ENCODE measurements around the gene PTPRG. TPM values are rescaled to one million over a fixed set of nuclear protein-coding genes. Genes with fewer than 3 reads are reported as not detected.

Gene PTPRG
- total and polyA plus RNA-seq, 2 experiments from 2014 or later, result 24.4 to 131 TPM

GRCh38 chr3:61582846-61583245 is 21.5 kb downstream of the PTPRG start:
- ATAC-seq, result no peak
- H4K20me1 ChIP-seq (replicated peaks; ENCODE audit: insufficient read depth), result peaks cover 90% of the 10 kb centered on the region
- DNase-seq (ENCODE audit: low spot score), result no peak
- H3K9me3 Mint-ChIP-seq, result no peaks in the 10 kb centered on the region
- H3K4me1 ChIP-seq (ENCODE audit: insufficient read depth), result peaks cover 52% of the 10 kb centered on the region
- no peaks in the 10 kb centered on the region for H3K9me2 ChIP-seq (ENCODE audit: insufficient read depth)
- H3K4me3 Mint-ChIP-seq, result no peak overlapping the region
- no peaks in the 10 kb centered on the region for H3F3A ChIP-seq (replicated peaks; ENCODE audit: low read depth)
- H3K36me3 Mint-ChIP-seq (ENCODE audit: low read depth), result peaks cover 22% of the 10 kb centered on the region
- H3K4me3 ChIP-seq, result no peak overlapping the region
- no peaks in the 10 kb centered on the region for H3K36me3 ChIP-seq (ENCODE audit: insufficient read depth)
- no peak overlapping the region for H2AFZ ChIP-seq
- peaks cover 65% of the 10 kb centered on the region for H3K4me1 Mint-ChIP-seq
- no peak overlapping the region for H3K27ac Mint-ChIP-seq
- TF ChIP-seq ZNF462 (CRISPR knock-in tag; IDR thresholded peaks at IDR 0.05) (no peak), ETS1 (IDR thresholded peaks at IDR 0.05) (no peak), EZH2phosphoT487 (IDR thresholded peaks at IDR 0.05; ENCODE audit: unreplicated experiment) (no peak), CREB1 (CRISPR knock-in tag; IDR thresholded peaks at IDR 0.05; ENCODE audit: low read depth) (no peak), POLR2AphosphoS5 (IDR thresholded peaks at IDR 0.05; ENCODE audit: low read depth) (no peak), NANOG (IDR thresholded peaks at IDR 0.05; ENCODE audit: borderline replicate concordance) (no peak), REST (IDR thresholded peaks at IDR 0.05; ENCODE audit: unreplicated experiment) (no peak), ZNF331 (CRISPR knock-in tag; IDR thresholded peaks at IDR 0.05; ENCODE audit: low read depth) (no peak), ZNF114 (CRISPR knock-in tag; IDR thresholded peaks at IDR 0.05) (no peak), CTCF (conservative IDR thresholded peaks at IDR 0.05; ENCODE audit: low read depth in 2 of 2) (no peak), JUNB (IDR thresholded peaks at IDR 0.05; ENCODE audit: unreplicated experiment) (no peak), STAT1 (IDR thresholded peaks at IDR 0.05; ENCODE audit: unreplicated experiment) (no peak), EZH2 (IDR thresholded peaks at IDR 0.05; ENCODE audit: low read depth, unreplicated experiment) (no peak)
- H3K27ac ChIP-seq (ENCODE audit: low read depth), result no peak overlapping the region
- H3K4me2 ChIP-seq, result no peak overlapping the region
- peaks cover 100% of the 10 kb centered on the region for H3K79me2 ChIP-seq (replicated peaks; ENCODE audit: insufficient read depth)
- peaks cover 7% of the 10 kb centered on the region for H3K27me3 Mint-ChIP-seq (ENCODE audit: insufficient read depth, low read depth, poor library complexity)
- H3K27me3 ChIP-seq (ENCODE audit: insufficient read depth), result no peaks in the 10 kb centered on the region

All from GM23338 (cell line).